HTR-8/SVneo (cell line): ENCODE measurements around the gene TUBB4A.

Experiments
- DNase-seq: peaks from one replicate; pipeline ENCODE4 v3.0.0; 2011; ENCODE audit warnings: low spot score, mixed read lengths; ENCODE audit not compliant: insufficient read length
- FAIRE-seq: peaks from 2 replicates; lab custom pipeline; 2011; peaks lifted over from hg19 to GRCh38; lab: Jason Lieb, UNC

Gene TUBB4A

GRCh38 chr19:6452223-6452614, 49.9 kb downstream of the TUBB4A start:
- DNase-seq (no peak), FAIRE-seq (no peak)

- FAIRE-seq (no peak), DNase-seq (no peak)
Observed at GRCh38 chr19:6451583-6452222, 50.4 kb downstream of the TUBB4A start.

- FAIRE-seq = no peak
- DNase-seq = no peak
Observed at GRCh38 chr19:6450166-6450565, 51.9 kb downstream of the TUBB4A start.

GRCh38 chr19:6448045-6448444, 54.1 kb downstream of the TUBB4A start:
- FAIRE-seq (no peak), DNase-seq (no peak)

- DNase-seq (no peak), FAIRE-seq (no peak)
Observed at GRCh38 chr19:6446452-6446851, 55.7 kb downstream of the TUBB4A start.
